ENCODE data around the gene RAB3A.
"Not testable (repeated sequence)": the region's sequence is repeated elsewhere in the genome, so short reads cannot be mapped to it uniquely, and the experiment has no call there.

The RAB3A gene

GRCh38 chr19:18164072-18164471 lies 39.8 kb downstream of the RAB3A start:
- CTCF ChIA-PET = interaction anchor here (0.8 to 1.5 kb wide), 5 partner anchors 9 to 151 kb away, joined by 3 to 4 read pairs (median 3); partner anchors contain the start of gene PIK3R2
- POLR2A ChIA-PET = no interaction called here

GRCh38 chr19:18161636-18162002 lies 42.2 kb downstream of the RAB3A start:
- DNase-seq (ENCODE audit: extremely low spot score) = no peak
- POLR2A ChIA-PET = interaction anchor here (1.6 kb wide), 1 partner anchor 31 kb away, joined by 3 read pairs; the partner anchor contains the start of gene MPV17L2
- CTCF ChIA-PET = interaction anchor here (0.7 to 3.8 kb wide), 13 partner anchors 10 to 160 kb away, joined by 3 to 29 read pairs (median 4); partner anchors contain the start of gene PIK3R2

More at GRCh38 chr19:18164072-18164471, 39.8 kb downstream of the RAB3A start:
- no peak for DNase-seq (ENCODE audit: extremely low spot score)
- TF ChIP-seq, protein P1, sequence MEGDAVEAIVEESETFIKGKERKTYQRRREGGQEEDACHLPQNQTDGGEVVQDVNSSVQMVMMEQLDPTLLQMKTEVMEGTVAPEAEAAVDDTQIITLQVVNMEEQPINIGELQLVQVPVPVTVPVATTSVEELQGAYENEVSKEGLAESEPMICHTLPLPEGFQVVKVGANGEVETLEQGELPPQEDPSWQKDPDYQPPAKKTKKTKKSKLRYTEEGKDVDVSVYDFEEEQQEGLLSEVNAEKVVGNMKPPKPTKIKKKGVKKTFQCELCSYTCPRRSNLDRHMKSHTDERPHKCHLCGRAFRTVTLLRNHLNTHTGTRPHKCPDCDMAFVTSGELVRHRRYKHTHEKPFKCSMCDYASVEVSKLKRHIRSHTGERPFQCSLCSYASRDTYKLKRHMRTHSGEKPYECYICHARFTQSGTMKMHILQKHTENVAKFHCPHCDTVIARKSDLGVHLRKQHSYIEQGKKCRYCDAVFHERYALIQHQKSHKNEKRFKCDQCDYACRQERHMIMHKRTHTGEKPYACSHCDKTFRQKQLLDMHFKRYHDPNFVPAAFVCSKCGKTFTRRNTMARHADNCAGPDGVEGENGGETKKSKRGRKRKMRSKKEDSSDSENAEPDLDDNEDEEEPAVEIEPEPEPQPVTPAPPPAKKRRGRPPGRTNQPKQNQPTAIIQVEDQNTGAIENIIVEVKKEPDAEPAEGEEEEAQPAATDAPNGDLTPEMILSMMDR (IDR thresholded peaks at IDR 0.05; ENCODE audit: control extremely low read depth, extremely low read depth, low read depth, missing control alignments) = no peak

DNA sequence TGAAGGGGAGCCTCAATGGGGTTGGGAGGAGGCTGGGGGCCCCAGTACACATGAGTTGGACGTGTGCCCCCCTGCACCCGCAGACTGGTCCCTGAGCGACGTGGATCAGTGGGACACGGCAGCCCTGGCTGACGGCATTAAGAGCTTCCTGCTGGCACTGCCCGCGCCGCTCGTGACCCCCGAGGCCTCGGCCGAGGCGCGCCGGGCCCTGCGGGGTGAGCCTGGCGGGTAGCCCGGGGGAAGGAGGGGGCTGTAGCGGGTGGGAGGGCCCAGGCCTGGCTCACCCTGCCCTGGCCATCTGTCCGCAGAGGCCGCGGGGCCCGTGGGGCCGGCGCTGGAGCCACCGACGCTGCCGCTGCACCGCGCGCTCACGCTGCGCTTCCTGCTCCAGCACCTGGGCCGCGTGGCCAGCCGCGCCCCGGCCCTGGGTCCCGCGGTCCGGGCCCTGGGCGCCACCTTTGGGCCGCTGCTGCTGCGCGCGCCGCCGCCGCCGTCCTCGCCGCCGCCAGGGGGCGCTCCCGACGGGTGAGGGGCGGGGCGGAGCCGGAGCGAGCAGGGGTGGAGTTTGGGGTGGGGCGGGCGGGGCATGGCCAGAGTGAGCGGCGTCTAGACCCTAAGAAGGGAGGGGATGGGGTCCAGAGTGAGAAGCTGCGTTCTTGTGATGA lies 42.7 kb downstream of the RAB3A start:
- TF ChIP-seq, protein P1 (IDR thresholded peaks at IDR 0.05; ENCODE audit: control extremely low read depth, extremely low read depth, low read depth, missing control alignments) = peak; percentile 100
- CTCF ChIA-PET = interaction anchor here (0.6 to 3.8 kb wide), 21 partner anchors 9 to 223 kb away, joined by 3 to 29 read pairs (median 4); partner anchors contain the start of gene PIK3R2
- POLR2A ChIA-PET = interaction anchor here (1.6 kb wide), 1 partner anchor 32 kb away, joined by 3 read pairs; the partner anchor contains the start of gene MPV17L2
- DNase-seq (ENCODE audit: extremely low spot score) = peak; percentile 94

More at GRCh38 chr19:18161636-18162002, 42.2 kb downstream of the RAB3A start:
- TF ChIP-seq, protein P1 (IDR thresholded peaks at IDR 0.05; ENCODE audit: control extremely low read depth, extremely low read depth, low read depth, missing control alignments) = no peak

DNA sequence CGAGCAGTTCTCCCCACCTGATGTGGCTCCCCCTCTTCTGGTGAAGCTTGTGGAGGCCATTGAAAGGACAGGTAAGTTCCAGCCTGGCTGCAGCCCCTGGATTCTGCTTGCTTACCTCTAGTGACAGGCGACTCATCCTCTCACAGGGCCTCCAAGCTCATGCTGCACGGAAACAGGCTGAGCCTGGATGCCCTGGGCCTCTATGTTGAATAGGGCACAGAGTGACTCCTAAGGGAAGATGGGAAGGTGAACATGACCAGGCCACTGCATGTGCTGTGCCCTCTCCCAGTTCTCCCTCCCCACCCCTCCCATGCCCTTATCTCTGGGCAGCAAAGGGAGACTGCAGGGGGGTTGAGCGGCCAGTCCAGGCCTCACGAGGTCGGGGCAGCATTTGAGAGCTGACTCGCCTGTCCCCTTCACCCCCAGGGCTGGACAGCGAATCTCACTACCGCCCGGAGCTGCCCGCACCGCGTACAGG lies 43.3 kb downstream of the RAB3A start:
- TF ChIP-seq, protein P1 (IDR thresholded peaks at IDR 0.05; ENCODE audit: control extremely low read depth, extremely low read depth, low read depth, missing control alignments) = no peak
- no peak for DNase-seq (ENCODE audit: extremely low spot score)
- POLR2A ChIA-PET = interaction anchor here (1.6 kb wide), 1 partner anchor 32 kb away, joined by 3 read pairs; the partner anchor contains the start of gene MPV17L2
- CTCF ChIA-PET = interaction anchor here (0.6 to 3.8 kb wide), 14 partner anchors 9 to 222 kb away, joined by 3 to 29 read pairs (median 4); partner anchors contain the start of gene PIK3R2

- DNase-seq (ENCODE audit: extremely low spot score) = no peak
- CTCF ChIA-PET = interaction anchor here (0.8 to 3.8 kb wide), 13 partner anchors 8 to 95 kb away, joined by 3 to 29 read pairs (median 5); partner anchors contain the start of gene PIK3R2
- POLR2A ChIA-PET = interaction anchor here (1.6 kb wide), 1 partner anchor 33 kb away, joined by 3 read pairs; the partner anchor contains the start of gene MPV17L2
- TF ChIP-seq, protein P1 (IDR thresholded peaks at IDR 0.05; ENCODE audit: control extremely low read depth, extremely low read depth, low read depth, missing control alignments) = no peak
Observed at GRCh38 chr19:18159810-18160209, 44.0 kb downstream of the RAB3A start.

GRCh38 chr19:18159059-18159616 lies 44.7 kb downstream of the RAB3A start:
- POLR2A ChIA-PET; DNase-seq (ENCODE audit: extremely low spot score): not testable (repeated sequence)
- CTCF ChIA-PET = interaction anchor here (0.8 to 1.6 kb wide), 4 partner anchors 9 to 93 kb away, joined by 3 to 7 read pairs (median 4); no protein-coding TSS in a partner anchor
